Endometrial microvascular endothelial cells (primary cell): ENCODE results near the gene ATP8A1. TPM values are rescaled to one million over a fixed set of nuclear protein-coding genes. Genes with fewer than 3 reads are reported as not detected.

Experiments
- in situ Hi-C: cut with HindIII; loops from 2 replicates; pipeline ENCODE4 v1.10.0; 2017; ENCODE audit warnings: low sequenced_read_pairs, low pct_unique_long_range_greater_than_20kb; ENCODE audit errors: inconsistent ontology term
- total RNA-seq: library from RNA; depleted of rRNA; stranded (reverse); fragments of >200 nt; gene quantifications from one replicate; pipeline ENCODE4 v1.2.3, GENCODE V29; 2015; ENCODE audit errors: inconsistent ontology term

Gene ATP8A1
- total RNA-seq, 1 donor from 2014 or later, result 0.37 TPM

DNA sequence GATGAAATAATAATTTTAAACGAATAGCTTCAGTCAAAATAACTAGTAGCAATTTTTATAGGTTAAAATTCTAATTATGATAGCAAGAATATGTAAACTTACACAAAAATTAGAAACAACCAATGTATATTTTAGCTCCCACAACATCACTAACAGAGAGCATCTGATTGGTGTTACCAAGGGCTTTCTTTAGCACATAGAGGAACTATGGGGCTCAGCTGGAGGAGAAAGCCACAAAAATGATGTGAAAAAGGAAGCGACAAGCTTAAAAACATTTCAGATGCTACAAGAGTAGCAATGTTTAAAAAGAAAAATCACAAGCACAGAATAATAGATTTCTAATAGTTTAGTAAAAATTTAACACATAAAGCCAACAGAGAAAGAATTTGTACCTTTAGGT is 56.3 kb downstream of the ATP8A1 start:
- in situ Hi-C loops, result no loop called here

DNA sequence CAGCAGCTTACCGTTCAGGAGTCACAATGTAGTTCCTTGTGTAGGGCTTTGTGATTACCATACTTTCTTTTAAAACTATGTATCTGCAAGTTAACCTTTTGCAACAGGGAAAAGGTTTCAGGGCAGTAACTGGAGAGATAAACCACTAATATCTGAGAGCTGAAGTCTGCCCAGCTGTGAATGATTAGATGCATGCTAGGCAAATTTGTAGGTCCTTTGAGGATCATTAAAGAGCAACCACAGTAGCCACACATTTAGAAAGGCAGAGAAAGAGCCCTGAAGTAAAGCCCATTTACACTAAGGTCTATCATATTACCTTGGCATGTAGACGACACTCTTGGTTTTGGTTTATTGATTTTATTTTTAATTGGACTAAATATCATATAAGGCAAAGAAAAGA is 60.0 kb downstream of the ATP8A1 start:
- in situ Hi-C loops, result no loop called here

DNA sequence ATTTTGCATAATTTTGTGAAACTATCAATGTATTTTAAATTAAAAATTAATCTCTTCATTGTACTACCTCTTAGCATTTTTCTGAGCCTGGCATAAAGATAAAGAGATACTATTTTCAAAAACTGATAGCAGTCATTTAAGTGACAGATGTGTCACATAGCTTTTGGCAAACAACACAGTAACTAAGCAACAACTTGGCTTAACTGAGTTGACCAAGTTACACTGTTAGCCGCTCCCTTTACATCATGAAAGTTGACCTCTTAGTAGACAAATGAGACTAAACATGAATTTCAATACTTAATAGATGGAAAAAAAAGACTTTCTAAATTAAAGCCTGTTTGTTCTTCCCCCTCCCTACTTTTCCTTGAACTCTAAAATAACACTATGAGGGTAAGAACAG is 62.0 kb downstream of the ATP8A1 start:
- in situ Hi-C loops, result no loop called here

DNA sequence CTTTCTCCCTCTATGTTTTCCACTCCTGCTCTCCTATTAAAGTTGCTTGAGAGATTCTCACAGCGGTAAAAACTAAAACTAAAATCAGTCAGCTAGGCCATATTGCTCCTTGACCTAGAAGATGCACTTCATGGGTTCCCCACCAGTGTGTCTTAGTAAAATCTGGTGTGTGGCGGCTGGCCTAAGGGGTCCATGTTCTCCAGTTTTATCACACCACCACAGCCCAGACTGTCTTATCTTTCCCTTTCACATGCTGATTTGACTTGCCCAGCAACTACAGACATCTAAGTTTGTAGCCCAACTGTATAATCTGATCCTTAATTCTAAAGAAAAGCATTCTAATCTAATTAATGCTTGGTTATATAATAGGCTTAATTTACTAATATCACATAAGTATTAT is 68.0 kb downstream of the ATP8A1 start:
- in situ Hi-C loops, result no loop called here

DNA sequence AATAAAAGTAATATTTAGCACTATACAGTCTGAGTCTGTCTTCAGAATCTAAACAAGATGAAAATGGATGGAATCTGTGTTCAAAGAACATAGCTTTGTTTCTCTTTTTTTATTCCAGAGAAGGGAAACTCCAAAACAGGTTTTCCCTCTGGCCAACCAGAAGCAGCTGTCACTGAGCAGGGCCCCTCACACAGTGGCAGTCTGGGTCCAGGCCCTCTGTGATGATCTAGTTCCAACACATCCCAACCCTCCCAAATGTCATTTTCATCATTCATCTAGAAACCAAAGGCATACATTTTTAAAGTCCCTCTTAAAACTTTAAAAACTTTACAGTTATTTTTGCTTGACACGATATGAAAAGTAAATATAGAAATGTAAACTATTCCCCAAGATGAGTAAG is 70.1 kb downstream of the ATP8A1 start:
- in situ Hi-C loops, result no loop called here

DNA sequence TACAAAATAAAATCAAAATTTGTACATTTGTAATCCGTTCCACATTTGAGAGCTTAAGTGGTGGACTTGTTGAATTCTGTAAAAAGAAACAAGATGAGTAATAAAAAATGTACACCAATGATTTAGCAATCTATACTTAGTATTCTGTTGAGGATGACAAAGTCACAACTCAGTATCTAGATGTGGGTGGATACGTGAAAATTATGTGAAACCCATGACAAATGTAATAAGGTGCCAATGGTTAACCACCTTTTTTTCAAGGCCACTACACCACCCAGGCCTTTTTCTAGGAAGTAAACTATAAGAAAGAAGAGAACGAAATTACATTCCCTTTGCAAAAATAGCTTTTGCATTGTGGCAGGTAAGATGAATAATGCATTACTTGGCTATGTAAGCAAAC is 77.0 kb downstream of the ATP8A1 start:
- in situ Hi-C loops, result no loop called here

DNA sequence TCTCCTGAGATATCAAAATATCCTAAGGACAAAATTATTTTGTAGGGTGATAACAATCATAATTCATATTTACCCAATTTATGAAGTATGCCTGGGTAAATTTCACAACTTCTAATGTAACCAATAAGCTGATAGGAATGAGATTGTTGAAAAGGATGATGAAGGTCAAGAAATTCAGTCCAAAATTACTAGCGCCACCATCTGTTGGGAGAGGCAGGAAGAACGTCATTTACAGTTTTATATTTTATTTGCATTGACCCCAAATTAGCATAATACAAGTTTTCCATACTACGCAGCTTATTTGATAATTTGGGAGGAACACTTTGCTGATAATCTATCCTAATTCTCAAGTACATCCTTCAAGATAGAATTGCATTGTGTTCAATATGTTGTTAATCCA is 78.7 kb downstream of the ATP8A1 start:
- in situ Hi-C loops, result no loop called here

DNA sequence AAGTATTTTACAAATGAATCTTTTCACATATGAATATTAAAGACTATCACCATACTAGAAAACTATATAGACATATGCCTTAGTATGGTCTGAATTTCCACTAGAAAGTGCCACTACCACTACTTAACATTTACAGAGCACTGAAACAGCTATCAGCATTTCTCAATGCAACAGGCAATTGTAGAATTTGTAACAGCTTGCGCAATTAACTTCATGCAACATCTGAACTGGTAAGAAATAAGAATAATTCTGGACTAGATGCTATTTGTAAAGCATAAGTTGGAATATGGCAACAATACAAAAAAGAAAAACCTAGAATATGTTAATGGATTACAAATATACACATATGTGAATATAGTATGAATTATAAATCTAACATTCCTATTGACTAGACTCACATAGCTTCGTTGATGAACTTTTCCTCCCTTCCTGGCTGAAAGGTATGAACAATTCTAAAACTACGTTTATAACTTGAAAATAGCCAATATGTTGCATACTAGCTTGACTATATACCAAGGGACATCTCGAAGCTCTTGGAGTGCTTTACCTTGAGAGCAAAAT is 82.0 kb downstream of the ATP8A1 start:
- in situ Hi-C loops, result no loop called here

DNA sequence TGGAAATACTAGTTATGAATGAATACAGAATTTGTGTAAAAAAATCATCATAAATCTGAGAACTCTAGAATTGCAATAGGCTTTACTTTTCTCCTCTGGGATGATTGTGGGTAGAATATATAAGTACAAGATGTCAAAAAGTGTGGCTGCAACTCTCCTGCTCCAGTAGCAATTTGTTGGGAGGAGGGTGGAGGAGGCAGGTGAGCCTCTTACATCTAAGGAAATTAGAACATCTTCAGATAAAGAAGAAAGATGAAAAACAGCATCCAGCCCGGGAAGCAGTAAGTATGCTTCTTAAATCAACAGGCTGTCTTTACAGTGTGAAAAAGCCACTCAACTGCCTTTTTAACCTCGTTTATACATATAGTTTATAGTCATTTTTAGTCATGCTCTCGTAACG is 83.7 kb downstream of the ATP8A1 start:
- in situ Hi-C loops, result no loop called here

DNA sequence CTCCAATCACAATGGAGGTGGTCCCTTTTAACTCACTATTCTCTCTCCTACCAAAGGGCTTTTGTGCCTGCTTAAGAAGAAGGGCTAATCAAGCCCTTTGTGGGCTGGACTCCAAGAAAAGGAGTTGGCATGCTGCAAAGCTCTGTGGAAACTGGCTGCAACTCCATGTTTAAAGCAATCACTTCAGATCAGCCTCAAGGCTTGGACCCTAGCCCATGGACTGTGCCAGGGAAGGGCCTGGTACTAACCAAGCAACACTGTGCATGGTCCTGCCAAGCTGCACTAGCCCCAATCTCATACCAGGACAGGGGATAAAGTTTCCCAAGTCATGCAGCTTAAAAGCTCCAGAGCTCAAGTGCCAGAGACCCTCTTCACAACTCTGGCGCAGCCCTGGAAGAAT is 86.7 kb downstream of the ATP8A1 start:
- in situ Hi-C loops, result no loop called here

DNA sequence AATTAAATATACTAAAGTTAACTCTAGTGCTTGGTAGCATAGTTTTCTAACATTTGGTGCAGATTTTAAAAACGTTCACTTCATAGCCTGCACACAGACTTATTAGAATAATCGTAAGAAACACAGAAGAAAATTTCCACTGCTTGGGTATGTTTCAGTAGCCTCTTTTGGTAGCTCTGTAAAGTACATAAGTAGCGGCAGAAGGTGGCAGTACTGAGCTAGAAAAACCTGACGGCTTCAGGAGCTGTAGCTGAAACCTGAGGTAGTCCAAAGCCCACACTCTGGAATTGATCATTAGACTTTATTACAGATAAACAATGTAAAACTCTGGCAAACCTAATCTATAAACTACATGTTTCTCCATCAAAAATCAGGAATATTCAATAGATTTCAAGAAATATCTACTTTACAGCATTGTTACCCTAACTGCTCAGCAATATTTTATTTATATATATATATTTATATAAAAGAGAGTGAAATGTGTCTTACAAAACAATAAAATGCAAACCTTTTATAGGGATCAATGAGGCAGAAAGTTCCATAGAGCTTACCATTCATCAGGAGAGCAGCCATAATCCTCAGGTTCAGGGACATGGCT is 88.2 kb downstream of the ATP8A1 start:
- in situ Hi-C loops, result no loop called here

DNA sequence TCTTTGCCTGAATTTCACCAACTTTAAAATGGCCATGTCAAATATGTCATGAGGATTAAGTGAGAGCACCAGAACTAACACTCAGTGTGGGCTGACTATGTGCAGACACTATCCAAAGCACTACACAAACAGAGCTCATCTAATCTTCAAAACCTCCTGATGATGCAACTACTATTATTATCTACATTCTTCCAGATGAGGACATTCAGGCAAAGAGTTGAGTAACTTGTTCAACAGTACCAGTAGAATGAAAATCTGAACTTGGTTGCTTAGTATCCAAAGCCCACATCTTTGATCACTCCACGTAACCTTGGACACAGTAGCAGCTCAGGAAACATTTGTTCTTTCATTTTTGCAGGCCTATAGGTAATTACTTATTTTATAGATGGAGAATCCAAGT is 90.1 kb downstream of the ATP8A1 start:
- in situ Hi-C loops, result no loop called here

DNA sequence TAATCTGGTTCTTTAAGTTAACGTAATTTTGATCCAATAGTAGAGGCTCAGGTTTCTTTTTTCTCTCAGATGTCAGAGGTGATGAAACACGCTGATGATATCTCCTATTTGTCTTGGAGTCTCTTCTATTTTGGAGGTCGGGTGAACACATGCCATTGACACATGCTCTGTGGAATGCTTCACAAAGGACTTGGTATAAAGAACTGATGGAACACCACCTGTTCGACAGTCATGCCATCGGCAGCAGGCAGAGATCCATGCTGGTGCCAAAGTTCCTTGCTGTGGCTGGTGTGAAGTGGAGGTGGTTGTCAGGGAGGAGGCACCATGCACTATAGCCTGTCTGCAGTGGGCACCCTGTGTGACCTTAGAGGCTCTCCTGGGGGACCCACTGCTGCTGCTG is 94.9 kb downstream of the ATP8A1 start:
- in situ Hi-C loops, result no loop called here

DNA sequence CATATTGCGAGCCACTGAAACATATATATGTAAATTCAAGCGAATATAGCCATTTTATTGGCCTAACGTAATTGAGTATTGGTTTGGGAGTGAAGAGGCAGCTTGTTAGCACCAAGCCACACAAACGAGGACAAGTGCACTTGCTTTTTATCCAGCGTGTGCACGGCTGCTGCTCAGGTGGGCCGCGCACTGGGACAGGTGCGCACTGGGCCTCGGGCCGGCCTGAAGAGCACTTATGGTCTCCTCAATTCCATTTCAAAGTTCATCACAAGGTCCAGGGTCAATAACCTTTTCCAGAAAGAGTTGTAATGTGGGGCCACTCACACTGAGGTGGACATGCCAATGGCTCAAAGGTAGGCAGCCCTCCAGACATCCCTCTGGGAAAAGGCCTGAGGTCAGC is 95.9 kb downstream of the ATP8A1 start:
- in situ Hi-C loops, result no loop called here

DNA sequence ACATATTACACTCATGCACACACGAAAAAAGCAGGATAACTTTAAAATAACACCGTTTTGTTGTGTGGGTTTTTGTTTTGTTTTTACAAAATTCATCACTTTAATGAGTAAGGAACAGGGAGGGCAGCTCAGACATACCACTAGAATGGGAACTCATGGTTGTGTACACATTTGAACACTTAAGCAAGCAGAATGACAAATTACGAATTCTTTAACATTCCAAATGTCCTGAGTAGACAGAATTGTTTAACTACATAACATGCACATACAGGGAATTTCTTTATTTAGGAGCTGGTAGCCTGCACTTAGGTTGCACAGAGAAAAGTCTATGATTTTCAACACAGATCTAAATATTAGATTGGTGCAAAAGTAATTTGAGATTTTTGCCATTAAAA is 96.4 kb downstream of the ATP8A1 start:
- in situ Hi-C loops, result no loop called here

DNA sequence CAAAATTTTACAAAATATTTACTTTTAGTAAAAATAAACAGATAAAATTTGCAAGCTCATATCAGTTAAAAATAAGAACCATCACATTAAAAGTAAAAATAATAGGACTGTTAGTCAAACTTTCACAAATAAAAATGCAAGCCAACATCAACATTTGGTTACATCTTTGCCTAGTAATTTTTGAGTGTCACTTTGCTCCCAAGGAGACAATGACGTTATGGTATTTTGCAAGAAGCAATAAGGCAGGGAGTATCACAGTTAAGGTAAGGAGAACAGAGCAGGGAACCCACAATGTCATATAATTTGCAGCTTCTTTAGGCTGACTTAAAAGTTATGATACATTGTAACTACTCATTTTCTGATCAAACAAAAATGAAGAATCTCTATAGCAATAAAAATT is 98.7 kb downstream of the ATP8A1 start:
- in situ Hi-C loops, result no loop called here

DNA sequence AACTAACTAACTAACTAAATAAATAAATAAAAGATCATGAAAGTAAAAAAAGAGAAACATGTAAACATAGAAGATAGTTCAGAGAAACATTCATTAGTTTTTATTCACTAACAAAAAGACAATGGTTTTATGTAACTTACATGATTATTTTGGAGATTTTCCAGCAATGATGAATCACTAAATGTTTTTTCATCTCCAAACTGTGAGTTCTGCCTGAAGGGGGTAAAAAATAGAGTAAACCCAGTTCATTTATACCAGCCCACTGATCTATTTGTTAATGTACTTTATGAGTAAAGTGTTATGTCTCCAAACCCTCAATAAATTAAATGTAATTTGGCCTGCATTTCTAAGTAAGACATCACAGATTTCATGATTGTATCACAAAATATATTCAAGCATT is 101.1 kb downstream of the ATP8A1 start:
- in situ Hi-C loops, result no loop called here

DNA sequence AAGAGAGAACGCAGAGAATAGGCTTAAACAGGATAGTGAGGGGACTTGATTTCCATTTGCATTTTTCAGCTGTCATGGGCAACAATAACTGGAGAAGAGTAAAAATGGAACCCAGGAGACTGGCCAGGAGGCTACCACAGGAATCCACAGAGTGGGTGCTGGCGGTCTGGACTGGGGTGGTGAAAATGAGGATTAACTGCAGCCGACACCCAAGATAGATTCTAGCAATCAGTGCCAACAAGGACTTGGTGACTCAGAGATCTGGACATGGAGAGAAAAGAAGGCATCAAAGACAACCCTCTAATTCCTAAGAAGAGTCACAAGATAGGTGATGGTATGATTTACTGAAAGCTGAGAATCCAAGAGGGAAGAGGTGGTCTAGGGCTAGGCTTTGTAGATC is 102.8 kb downstream of the ATP8A1 start:
- in situ Hi-C loops, result no loop called here

DNA sequence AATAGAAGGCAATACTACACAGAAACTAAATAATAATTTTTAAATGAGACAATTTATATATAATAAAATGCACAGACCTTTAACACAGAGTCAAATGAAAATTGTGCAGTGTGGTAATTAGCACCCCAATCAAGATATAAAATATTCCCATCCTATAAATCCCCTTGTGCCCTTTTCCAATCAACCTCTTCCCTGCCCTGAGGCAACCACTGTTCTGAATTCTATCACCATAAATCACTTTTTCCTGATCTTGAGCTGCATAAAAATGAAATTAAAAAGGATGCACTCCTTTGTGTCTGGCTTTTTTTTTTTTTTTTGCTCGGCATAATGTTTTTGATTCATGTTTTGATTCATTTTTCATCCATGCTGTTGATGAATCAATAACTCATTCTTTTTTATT is 107.0 kb downstream of the ATP8A1 start:
- in situ Hi-C loops, result no loop called here

DNA sequence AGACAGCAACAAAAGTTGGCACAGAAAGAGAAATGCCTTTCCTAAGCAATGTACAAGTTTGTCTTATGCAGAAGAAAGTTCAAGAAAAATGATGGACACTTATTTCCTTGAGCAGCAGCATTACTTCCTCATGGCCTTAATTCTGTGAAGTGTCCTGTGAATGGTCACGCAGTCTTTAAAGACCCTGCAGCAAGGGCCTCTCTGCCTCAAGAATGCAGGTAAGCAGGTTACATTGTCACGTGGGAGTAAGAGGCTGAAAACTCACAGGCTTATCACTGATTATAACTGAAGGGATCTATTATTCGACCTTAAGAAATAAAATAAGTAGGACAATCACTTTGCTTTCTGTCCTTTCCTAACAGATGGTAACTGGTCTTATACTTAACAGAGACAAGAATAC is 109.1 kb downstream of the ATP8A1 start:
- in situ Hi-C loops, result no loop called here

DNA sequence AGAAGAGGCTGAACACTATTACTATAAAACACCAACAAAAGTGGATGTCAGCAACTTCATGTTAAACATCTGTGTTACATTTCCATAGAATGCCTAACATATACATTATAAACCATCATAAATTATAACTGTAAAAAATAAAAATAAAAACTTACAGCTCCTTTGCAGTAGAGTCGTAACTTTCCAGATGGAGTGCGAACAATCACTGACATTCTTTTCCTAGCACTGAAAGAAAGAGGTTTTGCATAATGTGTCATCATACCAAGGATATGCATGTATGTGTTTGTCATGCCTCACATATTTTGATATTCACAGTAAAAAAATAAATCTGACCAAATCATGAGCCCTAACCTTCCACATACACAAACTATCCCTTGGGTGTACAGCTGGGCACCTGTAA is 113.1 kb downstream of the ATP8A1 start:
- in situ Hi-C loops, result no loop called here
